Tibial nerve (tissue), 4 donors: Measurements from ENCODE around the gene QSER1.

ENCODE experiments used
- CTCF ChIP-seq, 5 experiments: fragments of 200-600 bp in 3 of 5; fragments of 450-650 bp in 2 of 5; sonication (generic) in 3 of 5; IDR thresholded peaks; one replicate each; pipeline ENCODE4 v1.5.1; 2016 to 2019; ENCODE audit warnings: antibody characterized with exemption in 5 of 5, mild to moderate bottlenecking in 3 of 5, moderate library complexity in 2 of 5
- EP300 ChIP-seq, 2 donors: sonication (generic); formaldehyde crosslinking; IDR thresholded peaks; one replicate each; pipeline ENCODE4 v1.6.1; 2017; ENCODE audit warnings: antibody characterized with exemption in 2 of 2, mild to moderate bottlenecking in 1 of 2

- no peak for TF ChIP-seq CTCF (IDR thresholded peaks at IDR 0.05)
- no peak for TF ChIP-seq EP300 (IDR thresholded peaks at IDR 0.05)
Measured at GRCh38 chr11:32940865-32941264, 48.3 kb downstream of the QSER1 start.
